Caco-2 (cell line): ENCODE measurements around the gene ZBTB16. TPM values are rescaled to one million over a fixed set of nuclear protein-coding genes. Genes with fewer than 3 reads are reported as not detected.

Experiments used
- BruUV-seq: library from RNA; stranded (reverse); fragments of 400-500 nt; replicated peaks from 2 replicates; lab custom pipeline; 2021; lab: Mats Ljungman, UMichigan
- CTCF ChIA-PET: fragments of 300-600 bp; sonication (Branson Sonifier 250); formaldehyde crosslinking; loops from one replicate; lab custom pipeline; 2022; ENCODE audit warnings: antibody characterized with exemption; lab: Charles Lee
- POLR2A ChIA-PET: fragments of 300-600 bp; sonication (Branson Sonifier 250); formaldehyde crosslinking; loops from one replicate; lab custom pipeline; 2022; ENCODE audit warnings: antibody characterized with exemption; lab: Charles Lee
- DNase-seq, 2 experiments: peaks; one replicate each; pipeline versions ENCODE4 v3.0.0 to v3.0.0-alpha.2; 2020 to 2022
- H3K27me3 ChIP-seq: replicated peaks from 2 replicates; pipeline ENCODE4 v1.6.0; 2011; ENCODE audit warnings: low read length; ENCODE audit not compliant: control insufficient read depth, insufficient read depth
- H3K36me3 ChIP-seq: 2 replicates; pipeline ENCODE4 v1.5.1; 2011; ENCODE audit warnings: low read length; ENCODE audit not compliant: control insufficient read depth, insufficient read depth
- H3K4me1 ChIP-seq: fragments of 250-450 bp; sonication (Bioruptor Pico); 2 replicates; pipeline ENCODE4 v1.5.1; 2020; ENCODE audit warnings: mild to moderate bottlenecking
- H3K4me3 ChIP-seq: 2 replicates; pipeline ENCODE4 v1.5.1; 2011; ENCODE audit warnings: low read depth, mild to moderate bottlenecking, control low read depth, low read length
- H3K9me3 ChIP-seq: fragments of 250-450 bp; sonication (Bioruptor Pico); 2 replicates; pipeline ENCODE4 v1.5.1; 2020; ENCODE audit warnings: mild to moderate bottlenecking, moderate library complexity
- H3K27ac Mint-ChIP-seq: one replicate; pipeline ENCODE4 v1.8.0; 2022; ENCODE audit warnings: mixed read lengths; ENCODE audit not compliant: unreplicated experiment
- H3K27me3 Mint-ChIP-seq: one replicate; pipeline ENCODE4 v1.8.0; 2022; ENCODE audit warnings: mixed read lengths; ENCODE audit not compliant: insufficient read depth, unreplicated experiment
- H3K36me3 Mint-ChIP-seq: one replicate; pipeline ENCODE4 v1.8.0; 2022; ENCODE audit warnings: mild to moderate bottlenecking, mixed read lengths; ENCODE audit not compliant: insufficient read depth, unreplicated experiment
- H3K4me1 Mint-ChIP-seq: one replicate; pipeline ENCODE4 v1.8.0; 2022; ENCODE audit warnings: low read depth, mixed read lengths; ENCODE audit not compliant: unreplicated experiment
- H3K4me3 Mint-ChIP-seq: one replicate; pipeline ENCODE4 v1.8.0; 2022; ENCODE audit warnings: mild to moderate bottlenecking, moderate library complexity, mixed read lengths; ENCODE audit not compliant: unreplicated experiment
- H3K9me3 Mint-ChIP-seq: one replicate; pipeline ENCODE4 v1.8.0; 2022; ENCODE audit warnings: mixed read lengths; ENCODE audit not compliant: unreplicated experiment
- CTCF ChIP-seq, 2 experiments: fragments of 200-600 bp in 1 of 2; IDR thresholded peaks; 1 replicate in 1 of 2; 2 replicates in 1 of 2; pipeline versions ENCODE4 v1.5.1 to v1.8.0; 2011 to 2022; ENCODE audit warnings: antibody characterized with exemption in 1 of 2, control low read depth in 1 of 2, inconsistent platforms in 1 of 2, low read depth in 1 of 2, low read length in 1 of 2, mild to moderate bottlenecking in 1 of 2, moderate library complexity in 1 of 2; ENCODE audit not compliant: insufficient read depth in 1 of 2, severe bottlenecking in 1 of 2, unreplicated experiment in 1 of 2
- intact Hi-C: fragments of 100-400 bp; cut with micrococcal nuclease; formaldehyde crosslinking; loops from one replicate; pipeline ENCODE4 v1.10.0; 2022; ENCODE audit not compliant: unreplicated experiment
- total RNA-seq: library from RNA; stranded (reverse); gene quantifications from 2 replicates; pipeline ENCODE4 v1.2.3, GENCODE V29; 2022

Gene ZBTB16
- total RNA-seq, 1 experiment from 2014 or later = 12.7 TPM

DNA sequence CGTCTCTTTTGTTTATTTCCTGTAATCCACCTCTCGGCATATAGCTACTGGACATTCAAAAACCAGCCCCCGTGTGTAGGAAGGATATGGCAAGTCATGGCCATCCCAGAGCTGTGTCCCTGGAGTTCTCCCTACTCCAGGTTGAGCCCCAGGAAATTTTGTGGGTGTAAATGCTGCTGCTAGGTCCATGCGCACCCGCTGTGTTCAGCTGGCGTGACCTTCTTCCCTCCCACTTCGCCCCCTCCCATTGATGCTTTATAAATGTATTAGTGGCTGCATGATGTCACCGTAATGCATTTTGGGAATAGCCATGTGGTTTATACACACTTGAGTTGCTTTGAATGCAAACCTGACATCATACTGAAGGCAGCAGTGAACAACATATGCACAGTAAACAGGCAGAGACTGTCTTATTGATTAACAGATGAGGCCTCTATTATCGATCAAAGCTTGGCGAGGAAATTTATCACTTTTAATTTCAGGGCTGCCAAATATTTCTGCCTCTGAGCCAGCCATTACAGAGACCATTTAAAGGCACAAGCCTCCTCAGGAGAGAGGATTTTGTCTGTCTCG lies 123.0 kb downstream of the ZBTB16 start:
- POLR2A ChIA-PET = no interaction called here
- Histone ChIP-seq H3K4me1 (peaks cover 22% of the 10 kb centered on the region), H3K9me3 (no peaks in the 10 kb centered on the region), H3K36me3 (no peaks in the 10 kb centered on the region), H3K27me3 (no peaks in the 10 kb centered on the region), H3K4me3 (no peak overlapping the region)
- Mint-ChIP-seq H3K27ac (no peak overlapping the region), H3K9me3 (no peaks in the 10 kb centered on the region), H3K4me3 (no peak overlapping the region), H3K36me3 (no peaks in the 10 kb centered on the region), H3K4me1 (peaks cover 25% of the 10 kb centered on the region), H3K27me3 (no peaks in the 10 kb centered on the region)
- DNase-seq = no peak
- no peak for TF ChIP-seq CTCF (IDR thresholded peaks at IDR 0.05; ENCODE audit: insufficient read depth in 1 of 2, low read depth in 1 of 2, low read length in 1 of 2, severe bottlenecking in 1 of 2, unreplicated experiment in 1 of 2)
- no TSS peak for BruUV-seq
- intact Hi-C loops = no loop called here
- CTCF ChIA-PET = interaction anchor here (1.2 kb wide), 1 partner anchor 156 kb away, joined by 3 read pairs; no protein-coding TSS in a partner anchor

DNA sequence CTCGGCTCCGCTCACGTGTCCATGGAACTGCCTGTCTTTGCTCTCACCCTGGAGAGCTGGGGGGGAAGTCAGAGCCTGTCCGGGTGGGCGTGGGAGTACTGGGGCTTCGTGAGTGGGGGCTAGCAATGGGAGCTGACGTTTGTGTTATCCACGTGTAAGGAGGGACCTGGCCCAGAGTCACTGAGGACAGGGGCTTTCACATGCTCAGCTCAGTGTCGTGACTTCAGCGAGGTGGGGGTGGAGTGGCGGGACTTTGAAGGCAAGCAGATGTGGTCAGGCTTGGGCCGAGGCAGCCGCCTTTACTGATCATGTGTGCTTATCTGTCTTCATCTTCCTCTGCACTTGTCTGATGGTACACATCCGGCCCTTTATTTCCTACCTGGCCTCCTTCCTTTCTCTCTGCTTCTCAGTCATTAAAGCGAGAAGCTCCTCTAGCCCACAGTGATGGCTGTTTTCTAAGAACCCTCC lies 123.6 kb downstream of the ZBTB16 start:
- Histone ChIP-seq H3K4me3 (no peak overlapping the region), H3K4me1 (peaks cover 22% of the 10 kb centered on the region), H3K9me3 (no peaks in the 10 kb centered on the region), H3K27me3 (no peaks in the 10 kb centered on the region), H3K36me3 (no peaks in the 10 kb centered on the region)
- no peak for DNase-seq
- POLR2A ChIA-PET = no interaction called here
- no peaks in the 10 kb centered on the region for H3K27me3 Mint-ChIP-seq
- CTCF ChIA-PET = interaction anchor here (1.2 kb wide), 1 partner anchor 156 kb away, joined by 3 read pairs; no protein-coding TSS in a partner anchor
- H3K4me3 Mint-ChIP-seq = no peak overlapping the region
- intact Hi-C loops = no loop called here
- H3K4me1 Mint-ChIP-seq = peaks cover 25% of the 10 kb centered on the region
- H3K9me3 Mint-ChIP-seq = no peaks in the 10 kb centered on the region
- TF ChIP-seq CTCF (IDR thresholded peaks at IDR 0.05; ENCODE audit: insufficient read depth in 1 of 2, low read depth in 1 of 2, low read length in 1 of 2, severe bottlenecking in 1 of 2, unreplicated experiment in 1 of 2) = no peak
- H3K27ac Mint-ChIP-seq = no peak overlapping the region
- no peaks in the 10 kb centered on the region for H3K36me3 Mint-ChIP-seq
- no TSS peak for BruUV-seq

DNA sequence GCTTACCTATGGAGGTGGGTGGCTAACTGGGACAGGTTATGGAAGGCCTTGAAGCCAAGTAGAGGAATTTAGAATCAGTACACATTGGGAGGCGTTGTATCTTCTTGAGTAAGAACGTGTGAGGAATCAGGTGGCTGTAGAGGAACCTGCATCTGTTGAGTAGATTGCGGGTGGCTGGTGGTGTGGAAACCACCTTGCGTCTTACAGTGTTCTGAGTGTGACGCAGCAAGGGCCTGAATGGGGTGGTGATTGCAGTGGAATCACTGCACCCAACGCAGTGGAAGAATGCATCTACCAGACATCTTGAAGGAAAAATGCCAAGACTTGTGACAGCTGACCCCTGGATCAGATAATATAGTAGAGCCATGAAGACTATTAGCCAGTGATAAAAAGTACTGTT lies 125.9 kb downstream of the ZBTB16 start:
- no TSS peak for BruUV-seq
- H3K27ac Mint-ChIP-seq = no peak overlapping the region
- no peak for DNase-seq
- no peaks in the 10 kb centered on the region for H3K36me3 Mint-ChIP-seq
- no peaks in the 10 kb centered on the region for H3K36me3 ChIP-seq
- no peaks in the 10 kb centered on the region for H3K27me3 Mint-ChIP-seq
- H3K4me1 ChIP-seq = no peaks in the 10 kb centered on the region; the same call in 1 of the 2 replicates
- ChIA-PET POLR2A (no interaction called here), CTCF (interaction anchor here (1.4 kb wide), 1 partner anchor 76 kb away, joined by 3 read pairs; no protein-coding TSS in a partner anchor)
- TF ChIP-seq CTCF (IDR thresholded peaks at IDR 0.05; ENCODE audit: insufficient read depth in 1 of 2, low read depth in 1 of 2, low read length in 1 of 2, severe bottlenecking in 1 of 2, unreplicated experiment in 1 of 2) = no peak
- peaks cover 4% of the 10 kb centered on the region for H3K4me1 Mint-ChIP-seq
- peaks cover 2% of the 10 kb centered on the region for H3K9me3 Mint-ChIP-seq
- H3K9me3 ChIP-seq = no peaks in the 10 kb centered on the region; the same call in 1 of the 2 replicates
- no peak overlapping the region for H3K4me3 Mint-ChIP-seq
- H3K27me3 ChIP-seq = no peaks in the 10 kb centered on the region
- H3K4me3 ChIP-seq = no peak overlapping the region
- intact Hi-C loops = no loop called here
